ENCODE results near the gene PTX4.

The PTX4 gene

DNA sequence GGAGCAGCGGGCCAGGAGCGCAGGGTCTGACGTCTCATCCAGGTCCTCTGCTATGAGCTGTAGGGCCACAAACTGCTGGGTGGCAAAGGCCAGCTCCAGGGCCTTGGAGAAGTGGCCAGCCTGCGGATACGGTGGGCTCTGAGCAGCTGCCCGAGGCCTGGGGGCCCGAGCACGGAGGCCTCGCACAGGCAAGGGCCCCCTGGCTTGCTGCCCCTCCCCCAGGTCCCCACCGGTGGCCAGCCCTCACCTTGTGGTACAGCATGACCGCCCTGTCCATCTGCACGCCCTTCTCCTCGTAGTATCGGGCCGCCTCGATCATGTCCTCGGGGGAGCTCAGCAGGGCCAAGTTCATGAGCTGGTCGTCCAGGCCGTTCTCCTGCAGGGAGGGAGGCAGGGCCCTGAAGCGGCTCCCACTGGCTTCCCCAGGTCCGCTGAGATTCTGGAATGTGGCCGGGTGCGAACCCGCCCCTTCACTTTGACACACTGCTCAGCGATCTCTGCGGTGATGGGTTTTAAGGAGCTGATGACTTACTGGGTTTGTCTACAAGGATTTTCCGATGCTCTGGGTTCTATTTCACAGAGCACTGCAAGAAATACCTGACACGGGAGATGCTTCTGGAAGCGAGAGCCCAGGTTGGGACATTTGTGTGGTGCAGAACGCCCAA lies 35.0 kb upstream of the PTX4 start:
- DNase-seq: no peak

DNA sequence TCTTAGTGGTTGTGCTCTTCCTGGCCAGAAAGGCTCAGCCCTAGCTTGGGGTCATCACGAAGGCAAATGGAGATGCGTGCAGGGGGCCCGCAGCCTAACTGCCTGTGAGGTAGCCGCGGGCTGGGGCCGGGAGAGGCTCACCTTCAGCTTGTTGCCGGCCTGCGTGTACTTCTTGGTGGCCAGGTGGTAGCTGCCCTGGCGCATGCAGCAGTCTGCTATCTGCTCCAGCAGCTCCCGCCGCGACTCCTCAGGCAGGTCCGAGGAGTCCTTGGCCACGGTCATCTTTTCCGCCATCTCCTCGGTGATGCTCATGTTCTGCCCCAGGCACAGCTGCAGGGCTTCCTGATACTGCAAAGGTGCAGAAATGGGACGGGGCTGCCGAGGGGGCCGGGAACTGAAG lies 31.7 kb upstream of the PTX4 start:
- DNase-seq: no peak

DNA sequence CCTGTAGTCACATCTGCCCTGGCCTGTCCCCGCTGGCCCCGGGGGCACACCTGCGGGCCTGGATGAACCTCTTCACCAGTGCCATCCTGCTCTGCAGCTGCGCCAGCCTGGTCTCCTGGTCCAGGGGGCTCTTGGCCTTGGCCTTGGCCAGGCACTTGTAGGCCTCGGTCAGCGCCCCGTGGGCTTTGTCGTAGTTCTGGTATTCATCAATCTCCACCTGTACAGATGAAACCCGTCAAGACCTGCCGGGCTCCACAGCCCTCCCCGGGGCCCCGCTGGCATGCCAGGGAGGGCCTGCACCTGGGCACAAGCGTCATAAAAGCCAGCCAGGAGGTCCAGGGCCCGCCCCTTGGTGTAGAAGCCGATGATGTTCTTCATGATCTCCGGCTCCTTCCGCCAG lies 31.1 kb upstream of the PTX4 start:
- no peak for DNase-seq

DNA sequence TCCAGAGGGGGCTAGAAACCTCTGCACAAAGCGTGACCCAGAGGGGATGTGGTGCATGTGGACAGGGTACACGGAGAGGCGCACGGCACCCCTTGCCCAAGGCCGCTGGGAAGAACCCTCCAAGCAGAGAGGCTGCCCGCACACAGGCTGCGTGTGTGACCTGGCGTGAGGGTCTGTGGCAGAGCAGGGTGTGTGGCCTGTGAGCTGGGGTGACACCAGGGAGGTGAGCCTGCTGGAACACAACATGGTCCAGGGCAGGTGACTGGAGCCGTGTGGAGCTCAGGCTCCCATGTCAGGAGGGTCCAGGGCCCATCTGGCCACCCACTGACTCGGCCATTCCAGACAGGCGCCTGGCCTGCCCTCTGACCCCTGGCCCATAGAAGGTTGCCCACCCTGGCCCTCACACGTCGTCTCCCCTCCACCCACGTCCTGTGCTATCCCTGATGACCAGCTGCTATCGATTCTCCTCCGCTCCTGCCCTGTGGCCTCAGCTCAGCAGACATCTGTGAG lies 29.9 kb upstream of the PTX4 start:
- no peak for DNase-seq

DNA sequence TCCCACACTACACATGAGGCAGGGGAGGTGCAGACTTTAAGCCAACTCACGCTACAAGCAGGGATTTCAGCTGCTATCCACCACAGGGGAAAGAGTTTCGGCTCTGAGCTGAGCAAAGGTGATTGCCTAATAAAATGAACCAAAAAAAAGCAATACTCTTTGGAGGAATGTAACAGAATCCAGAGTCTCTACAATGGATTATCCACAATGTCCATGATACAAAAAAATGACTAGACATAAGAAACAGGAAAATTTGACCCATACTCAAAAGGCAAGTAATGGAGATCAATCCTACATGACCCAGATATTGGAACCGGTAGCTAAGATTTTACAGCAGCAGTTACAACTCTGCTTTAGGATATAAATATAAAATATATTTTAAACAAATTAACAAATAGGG lies 25.8 kb upstream of the PTX4 start:
- DNase-seq: no peak

DNA sequence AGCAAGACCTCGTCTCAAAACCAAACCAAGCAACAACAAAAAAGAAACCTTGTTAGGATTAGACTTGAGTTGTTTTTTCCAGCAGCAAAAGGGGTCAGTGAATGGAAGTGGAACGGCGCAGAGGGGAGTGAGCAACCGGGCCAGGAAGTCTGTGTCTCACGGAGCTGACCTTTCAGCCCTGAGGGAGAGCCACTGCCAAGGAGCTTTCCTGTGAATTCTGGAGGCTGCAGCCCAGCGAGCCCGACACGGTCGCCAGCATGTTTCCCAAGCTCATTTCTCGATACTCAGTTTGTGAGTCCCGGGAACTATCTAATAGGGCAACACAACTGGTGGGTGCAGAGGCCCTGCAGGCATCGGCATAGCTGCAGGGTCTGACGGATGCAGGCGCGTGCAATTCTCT lies 24.0 kb upstream of the PTX4 start:
- DNase-seq: no peak

DNA sequence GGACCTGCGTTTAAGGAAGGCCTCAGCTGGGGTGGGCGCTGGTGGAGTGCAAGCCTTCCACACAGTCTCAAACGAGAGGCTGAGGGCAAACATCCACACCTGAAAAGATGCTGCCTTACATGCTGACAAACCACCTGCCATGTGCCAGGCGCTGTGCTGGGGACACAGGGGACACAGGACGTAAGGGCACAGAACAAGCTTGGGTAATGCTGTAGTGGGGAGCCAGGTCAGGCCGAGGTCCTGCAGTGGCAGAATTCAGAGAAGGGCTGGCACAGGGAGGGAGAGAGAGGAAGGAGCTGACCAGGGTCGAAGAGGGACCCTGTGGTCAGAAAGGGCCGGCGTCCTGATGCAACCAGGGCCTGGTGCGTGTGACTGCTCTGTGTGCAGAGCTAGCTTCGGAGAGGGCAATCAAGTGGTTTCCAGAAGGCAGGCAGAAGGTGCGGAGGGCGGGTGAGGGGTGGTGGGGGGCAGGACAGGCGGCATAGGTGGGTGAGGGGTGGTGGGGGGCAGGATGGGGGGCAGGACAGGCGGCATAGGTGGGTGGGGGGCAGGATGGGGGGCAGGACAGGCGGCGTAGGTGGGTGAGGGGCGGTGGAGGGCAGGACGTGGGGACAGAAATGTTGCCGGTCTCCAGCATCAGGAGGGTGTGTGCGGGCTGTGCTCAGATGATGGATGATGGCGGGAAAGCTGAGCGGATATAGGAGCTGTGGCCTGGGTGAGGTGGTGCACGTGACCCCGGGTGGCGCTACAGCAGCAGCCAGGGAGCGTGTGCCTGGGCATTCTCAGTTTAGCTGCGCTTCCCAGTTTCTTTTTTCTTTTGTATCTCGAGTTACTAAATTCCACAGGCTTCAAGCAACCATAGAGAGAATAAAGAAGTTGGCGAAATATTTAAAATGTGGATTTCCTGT lies 23.2 kb upstream of the PTX4 start:
- DNase-seq: no peak

DNA sequence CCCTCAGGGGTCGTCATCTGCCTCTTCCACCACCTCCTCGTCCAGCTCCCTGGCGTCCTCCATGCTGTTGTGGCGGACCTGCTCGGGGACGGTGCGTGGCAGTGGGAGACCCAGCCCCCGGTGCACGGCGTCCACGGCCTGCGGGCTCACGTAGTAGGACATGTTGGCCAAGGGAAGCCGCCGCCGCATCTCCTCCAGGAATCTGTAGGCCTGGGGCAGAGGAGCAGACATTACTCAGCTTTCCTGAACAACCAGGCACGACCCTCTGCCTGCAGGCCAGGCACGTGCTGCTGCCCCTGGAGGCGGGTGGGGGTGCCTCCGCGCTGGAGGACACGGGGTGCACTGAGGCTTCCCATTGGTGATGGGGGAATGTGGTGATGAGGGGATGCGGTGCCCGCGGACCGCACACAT lies 22.2 kb upstream of the PTX4 start:
- DNase-seq: no peak

DNA sequence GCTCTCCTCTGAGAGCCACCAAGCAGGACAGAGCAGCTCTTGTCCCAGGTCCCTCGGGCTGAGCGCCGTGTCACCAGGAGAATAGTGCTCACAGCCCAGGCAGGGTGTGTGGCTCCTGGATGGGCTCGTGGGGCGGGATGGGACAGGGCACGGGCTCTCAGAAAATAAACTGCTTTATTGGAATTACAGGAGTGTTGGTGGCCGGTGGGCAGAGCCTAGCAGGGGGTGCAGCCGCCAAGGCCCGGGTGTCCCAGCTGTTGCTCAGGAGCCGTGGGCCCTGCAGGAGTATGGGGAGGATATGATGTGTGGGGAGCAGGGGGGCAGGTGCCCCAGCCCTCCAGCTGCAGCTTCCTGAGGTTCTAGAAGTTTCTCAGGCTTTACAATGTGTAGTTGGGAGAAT lies 21.5 kb upstream of the PTX4 start:
- DNase-seq: no peak

DNA sequence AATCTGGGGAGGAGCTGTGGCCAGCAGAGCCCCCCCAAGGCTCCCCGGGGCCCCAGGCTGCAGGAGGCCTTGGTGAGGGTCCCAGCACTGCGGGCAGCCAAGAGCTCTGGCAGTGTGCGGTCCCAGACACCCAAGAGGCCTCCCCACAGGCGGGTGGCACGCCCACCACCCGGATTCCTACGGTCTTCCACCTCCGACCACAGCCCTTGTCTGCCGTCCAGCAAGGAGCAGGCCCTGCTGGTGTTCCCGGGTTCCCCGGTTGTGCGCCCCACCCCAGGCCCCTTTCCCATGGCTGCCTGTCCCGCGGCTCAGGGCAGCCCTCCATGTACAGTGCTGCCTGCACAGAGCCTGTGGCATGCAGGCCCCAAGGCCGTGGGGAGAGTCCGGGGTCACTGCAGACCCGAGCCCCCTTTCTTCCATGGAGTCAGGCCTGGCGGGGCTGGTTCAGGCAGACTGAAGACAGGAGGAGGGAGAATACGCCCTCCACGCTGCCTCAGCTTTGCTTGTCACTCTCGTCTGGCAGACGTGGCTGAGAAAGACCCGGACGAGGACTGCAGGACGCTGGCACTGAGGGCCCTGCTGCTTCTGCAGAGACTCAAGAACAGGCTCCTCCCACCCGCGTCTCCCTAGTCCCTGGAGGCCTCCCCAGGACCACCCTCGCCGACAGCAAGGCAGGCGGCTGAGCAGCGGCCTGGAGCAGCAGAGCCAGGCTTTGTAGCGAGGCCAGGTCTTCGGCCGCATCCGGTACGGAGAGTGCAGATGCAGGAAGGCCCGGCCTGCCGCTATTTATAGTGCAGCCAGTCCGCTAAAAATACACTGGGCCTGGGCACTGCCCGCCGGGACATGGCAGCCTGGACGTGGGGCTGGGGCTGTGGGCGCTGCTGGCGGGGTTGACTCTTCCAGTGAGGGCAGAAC lies 20.8 kb upstream of the PTX4 start:
- no peak for DNase-seq

DNA sequence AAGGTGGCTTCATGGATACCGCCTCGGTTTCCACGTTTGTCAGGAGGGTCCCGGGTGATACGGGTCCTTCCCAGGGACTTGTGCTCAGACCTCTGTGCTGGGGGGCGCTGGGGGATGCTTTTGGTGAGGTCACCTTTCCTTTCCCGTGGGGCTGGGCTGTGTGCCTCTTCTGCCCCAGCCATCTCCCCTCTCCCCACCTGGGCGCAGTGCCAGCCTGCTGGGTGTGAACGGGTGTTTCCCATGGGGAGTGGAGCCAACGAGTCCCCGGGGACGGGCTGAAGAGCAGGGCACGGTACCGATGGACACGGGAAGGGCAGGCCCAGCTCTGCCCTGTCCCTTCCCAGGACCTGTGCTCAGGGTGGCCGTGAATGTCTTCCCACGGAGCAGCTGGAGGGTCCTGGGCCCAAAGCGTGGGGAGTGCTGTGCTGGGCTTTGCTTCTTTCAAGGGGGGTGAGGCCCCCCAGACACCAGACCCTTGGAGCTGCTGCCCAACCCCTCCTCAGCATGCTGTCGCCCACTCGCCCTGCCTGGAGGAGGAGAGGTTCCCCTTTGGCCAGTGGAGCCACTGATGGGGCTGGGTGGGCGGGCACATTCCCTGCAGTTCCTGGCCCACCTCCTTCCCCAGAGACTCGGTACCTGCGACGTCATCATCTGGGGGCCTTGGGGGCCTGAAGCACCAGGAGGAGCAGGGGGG lies 19.9 kb upstream of the PTX4 start:
- DNase-seq: no peak

DNA sequence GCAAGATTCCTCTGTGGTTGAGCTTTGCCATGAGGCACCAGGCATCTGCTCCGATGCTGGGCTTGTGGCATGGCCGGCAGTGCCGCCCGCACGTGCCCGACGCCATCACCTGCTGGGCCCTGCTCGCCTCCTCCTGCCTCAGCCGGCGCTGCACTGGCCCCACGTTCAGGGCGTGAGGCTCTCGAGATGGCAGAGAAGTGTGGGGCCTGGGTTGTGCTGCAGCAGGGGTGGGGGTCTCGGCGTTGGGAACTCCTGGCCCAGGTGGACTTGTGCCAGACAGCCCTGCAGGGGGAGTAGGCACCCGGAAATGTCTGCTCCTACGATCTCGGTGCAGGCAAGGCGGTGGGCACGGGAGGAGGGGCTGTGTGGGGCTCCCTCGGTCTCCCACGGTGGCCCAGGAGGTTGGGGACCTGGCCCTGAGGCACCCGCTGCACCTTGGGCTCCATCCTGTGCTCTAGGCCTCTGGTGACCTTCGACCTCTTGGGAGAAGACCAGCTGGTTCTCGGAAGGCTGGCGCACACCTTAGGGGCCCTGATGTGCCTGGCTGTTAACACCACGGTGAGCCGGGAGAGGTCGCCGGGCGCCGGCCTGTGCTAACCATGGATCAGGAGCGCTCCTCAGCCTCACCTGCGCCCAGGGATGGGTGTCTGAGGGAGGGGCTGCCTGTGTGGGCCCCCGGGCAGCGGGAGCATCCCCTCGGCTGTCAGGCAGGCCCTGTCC lies 17.9 kb upstream of the PTX4 start:
- no peak for DNase-seq

DNA sequence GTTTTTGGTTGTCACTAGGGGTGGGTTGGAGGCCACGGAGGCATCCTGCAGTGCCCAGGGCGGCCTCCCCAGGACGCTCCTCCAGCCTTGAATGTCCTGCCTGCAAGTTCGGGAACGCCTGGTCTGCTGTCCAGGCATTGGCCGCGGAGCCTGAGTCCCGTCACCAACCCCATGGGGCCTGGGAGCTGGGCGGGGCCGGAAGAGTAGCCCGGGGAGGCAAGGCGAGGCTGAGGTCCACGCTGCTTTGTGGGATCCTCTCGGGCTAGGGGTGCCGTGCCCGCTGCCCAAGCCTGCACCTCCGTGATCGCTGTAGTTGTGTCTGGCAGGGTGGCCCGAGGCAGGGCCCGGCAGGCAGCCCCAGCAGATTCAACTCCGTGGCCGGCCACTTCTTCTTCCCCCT lies 17.2 kb upstream of the PTX4 start:
- no peak for DNase-seq

DNA sequence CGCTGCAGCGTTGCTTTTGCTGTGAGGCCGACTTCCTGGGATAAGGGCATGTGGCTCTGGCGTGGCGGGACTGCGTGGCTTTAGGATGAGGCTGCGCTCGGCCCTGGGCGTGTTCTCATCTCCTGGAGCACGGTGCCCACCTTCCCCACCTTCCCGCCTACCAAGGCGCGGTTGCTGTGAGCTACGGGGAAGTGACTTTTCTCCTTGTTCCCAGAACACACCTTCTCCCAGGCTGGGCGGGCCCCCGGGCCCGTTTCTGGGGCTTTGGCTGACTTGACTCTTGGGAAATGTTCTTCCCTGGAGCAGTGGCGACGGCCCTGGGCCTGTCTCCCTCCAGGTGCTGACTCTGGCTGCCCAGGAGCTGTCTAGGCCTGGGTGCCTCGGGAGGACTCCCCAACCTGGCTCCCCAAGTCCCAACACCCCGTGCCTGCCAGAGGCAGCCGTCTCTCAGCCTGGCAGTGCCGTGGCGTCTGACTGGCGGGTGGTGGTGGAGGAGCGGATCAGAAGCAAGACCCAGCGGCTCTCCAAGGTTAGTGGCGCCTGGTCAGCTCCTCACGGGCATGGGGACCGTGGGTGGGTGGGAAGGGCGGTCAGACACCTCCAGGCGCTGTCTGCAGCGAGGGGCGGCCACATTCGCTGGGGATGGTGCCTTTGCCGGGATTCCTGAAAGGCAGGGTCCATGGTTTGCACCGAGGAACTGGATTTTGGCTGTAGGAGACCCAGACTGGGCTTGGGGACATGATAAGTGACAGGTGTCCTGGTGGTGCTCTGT lies 16.5 kb upstream of the PTX4 start:
- DNase-seq: no peak

DNA sequence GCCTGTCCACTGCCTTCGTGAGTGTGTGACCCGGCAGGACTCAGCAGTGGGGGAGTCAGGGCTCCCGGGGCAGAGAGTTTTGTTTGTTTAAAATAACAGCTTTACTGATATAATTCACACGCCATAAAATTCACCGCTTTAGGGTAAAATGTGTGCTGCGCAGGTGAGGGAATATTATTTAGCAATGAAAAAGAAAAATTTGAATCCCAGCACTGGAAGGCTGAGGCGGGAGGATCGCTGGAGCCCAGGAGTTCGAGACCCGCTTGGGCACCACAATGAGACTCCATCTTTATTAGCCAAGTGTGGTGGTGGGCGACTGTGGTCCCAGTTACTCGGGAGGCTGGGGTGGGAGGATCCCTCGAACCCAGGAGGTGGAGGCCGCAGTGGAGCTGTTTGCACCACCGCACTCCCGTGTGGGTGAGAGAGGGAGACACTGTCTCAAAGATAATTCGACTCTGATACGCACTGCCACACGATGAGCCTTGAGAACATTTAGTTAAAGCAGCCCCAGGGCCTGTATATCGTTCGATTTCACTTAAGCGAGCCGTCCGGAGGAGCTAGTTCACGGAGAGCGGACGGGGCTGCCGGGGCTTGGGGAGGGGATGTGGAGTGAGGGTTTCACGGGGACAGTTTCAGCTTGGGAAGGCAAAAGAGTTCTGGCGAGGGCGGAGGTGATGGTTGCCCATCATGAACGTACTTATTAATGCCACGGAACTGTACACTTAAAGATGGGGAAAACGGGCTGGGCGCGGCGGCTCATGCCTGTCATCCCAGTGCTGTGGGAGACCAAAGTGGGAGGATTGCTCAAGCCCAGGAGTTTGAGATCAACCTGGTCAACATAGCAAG lies 14.6 kb upstream of the PTX4 start:
- DNase-seq: no peak

DNA sequence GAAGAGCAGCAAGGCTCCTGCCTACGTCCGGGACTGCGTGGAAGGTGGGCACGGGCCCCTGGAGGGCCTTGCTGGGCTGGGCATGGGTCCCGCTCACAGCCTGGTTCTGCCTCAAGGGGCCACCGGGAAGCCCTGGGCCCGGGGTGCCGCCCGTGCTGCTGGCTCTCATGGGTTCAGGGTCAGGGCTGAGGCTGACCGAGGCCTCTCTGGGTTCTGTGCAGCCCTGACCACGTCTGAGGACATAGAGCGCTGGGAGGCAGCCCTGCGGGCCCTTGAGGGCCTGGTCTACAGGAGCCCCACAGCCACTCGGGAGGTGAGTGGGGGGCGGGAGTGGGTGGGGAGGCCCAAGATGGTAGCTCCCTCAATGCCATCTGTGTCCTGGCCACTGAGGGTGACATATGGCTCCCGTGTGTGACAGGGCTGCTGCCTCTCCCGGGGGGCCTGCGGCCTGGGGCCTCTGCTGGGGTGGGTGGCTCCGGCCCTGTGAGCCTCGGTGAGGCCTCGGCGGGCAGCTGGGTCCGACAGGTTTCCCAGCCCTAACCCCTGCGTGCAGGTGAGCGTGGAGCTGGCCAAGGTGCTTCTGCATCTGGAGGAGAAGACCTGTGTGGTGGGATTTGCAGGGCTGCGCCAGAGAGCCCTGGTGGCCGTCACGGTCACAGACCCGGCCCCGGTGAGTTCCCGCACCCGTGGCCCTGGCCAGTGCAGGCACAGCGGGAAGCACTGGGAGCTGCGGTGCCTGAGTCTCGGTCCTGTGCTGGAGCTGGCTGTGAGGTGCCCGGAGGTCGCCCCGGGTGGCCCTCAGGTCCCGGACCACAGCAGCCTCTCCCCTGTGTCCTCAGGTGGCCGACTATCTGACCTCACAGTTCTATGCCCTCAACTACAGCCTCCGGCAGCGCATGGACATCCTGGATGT lies 13.6 kb upstream of the PTX4 start:
- DNase-seq: no peak

DNA sequence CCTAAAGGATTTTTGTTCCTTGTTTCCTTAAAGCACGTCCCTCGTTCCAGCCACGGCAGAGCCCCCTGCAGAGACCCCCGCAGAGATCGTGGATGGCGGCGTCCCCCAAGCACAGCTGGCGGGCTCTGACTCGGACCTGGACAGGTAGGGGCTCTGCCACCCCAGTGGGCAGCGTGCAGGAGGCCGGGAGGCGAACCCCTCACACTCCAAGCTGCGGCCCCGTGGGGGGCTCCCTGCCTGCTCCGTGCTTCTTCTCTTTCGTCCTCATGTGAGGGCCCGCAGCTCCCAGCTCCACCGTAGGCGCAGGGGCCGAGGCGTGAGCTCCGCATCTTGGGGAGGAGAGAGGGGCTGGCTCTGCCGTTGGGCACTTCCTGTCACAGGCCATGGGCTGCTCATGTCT lies 12.9 kb upstream of the PTX4 start:
- no peak for DNase-seq

DNA sequence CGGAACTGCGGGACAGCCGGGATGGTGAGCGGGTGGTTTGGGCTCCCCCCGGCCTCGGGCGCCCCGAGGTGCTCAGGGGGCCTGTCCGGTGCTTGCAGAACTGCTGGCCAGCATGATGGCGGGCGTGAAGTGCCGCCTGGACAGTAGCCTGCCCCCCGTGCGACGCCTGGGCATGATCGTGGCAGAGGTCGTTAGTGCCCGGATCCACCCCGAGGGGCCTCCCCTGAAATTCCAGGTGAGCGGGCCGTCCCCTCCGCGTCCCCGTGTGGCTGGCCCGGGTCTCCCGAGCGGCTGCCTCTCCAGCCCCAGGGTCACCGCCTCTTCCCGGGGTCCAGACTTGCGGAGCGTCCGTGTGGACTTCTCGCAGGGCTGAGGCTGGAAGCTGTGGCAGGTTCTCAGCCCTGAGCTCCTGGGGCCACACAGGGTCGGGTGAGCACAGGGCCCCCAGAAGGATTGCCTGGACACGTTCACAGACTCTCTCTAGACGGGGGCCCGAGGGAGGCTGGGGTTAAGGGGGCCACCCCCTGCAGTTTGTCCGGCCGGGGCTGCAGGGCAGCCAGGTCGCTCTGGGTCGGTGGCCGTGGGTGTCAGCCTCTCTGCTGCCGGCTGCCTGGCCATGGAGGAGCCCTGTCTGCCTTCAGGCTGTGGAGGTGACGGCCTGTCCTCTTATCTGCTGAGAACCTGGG lies 11.9 kb upstream of the PTX4 start:
- DNase-seq: no peak
